Esophagus muscularis mucosa (tissue), 4 donors: Measurements from ENCODE around the gene SNUPN. TPM values are rescaled to one million over a fixed set of nuclear protein-coding genes. Genes with fewer than 3 reads are reported as not detected.
"Not testable (repeated sequence)": the region's sequence is repeated elsewhere in the genome, so short reads cannot be mapped to it uniquely, and the experiment has no call there.

Source experiments
- DNase-seq: peaks from one replicate; pipeline ENCODE4 v3.0.0-alpha.2; 2017; ENCODE audit errors: extremely low spot score
- H3K27ac ChIP-seq, 4 donors: fragments of 200-600 bp; sonication (generic); replicated peaks in 1 of 4; 1 replicate in 3 of 4; 2 replicates in 1 of 4; pipeline ENCODE4 v1.5.1; 2016 to 2019; ENCODE audit warnings: mild to moderate bottlenecking in 1 of 4
- H3K27me3 ChIP-seq, 4 donors: fragments of 200-600 bp; sonication (generic); one replicate each; pipeline versions ENCODE4 v1.5.1 to v1.6.0; 2016 to 2019
- H3K36me3 ChIP-seq, 4 donors: fragments of 200-600 bp; sonication (generic); one replicate each; pipeline ENCODE4 v1.5.1; 2016 to 2019
- H3K4me1 ChIP-seq, 4 donors: fragments of 200-600 bp; sonication (generic); one replicate each; pipeline ENCODE4 v1.5.1; 2016 to 2019
- H3K4me3 ChIP-seq, 4 donors: fragments of 200-600 bp; sonication (generic); 1 replicate in 2 of 4; 2 replicates in 2 of 4; pipeline ENCODE4 v1.5.1; 2016 to 2019; ENCODE audit warnings: mild to moderate bottlenecking in 4 of 4, moderate library complexity in 1 of 4
- H3K9me3 ChIP-seq, 4 donors: fragments of 200-600 bp; sonication (generic); 1 replicate in 3 of 4; 2 replicates in 1 of 4; pipeline ENCODE4 v1.5.1; 2016 to 2019
- EP300 ChIP-seq: sonication (generic); formaldehyde crosslinking; IDR thresholded peaks from one replicate; pipeline ENCODE4 v1.6.1; 2017; ENCODE audit warnings: antibody characterized with exemption
- POLR2A ChIP-seq: fragments of 450-650 bp; IDR thresholded peaks from one replicate; pipeline ENCODE4 v1.6.1; 2017; ENCODE audit warnings: antibody characterized with exemption, moderate library complexity, mild to moderate bottlenecking, low read depth
- POLR2AphosphoS5 ChIP-seq, 2 donors: sonication (generic); formaldehyde crosslinking; IDR thresholded peaks; one replicate each; pipeline ENCODE4 v1.6.1; 2017; ENCODE audit warnings: antibody characterized with exemption in 2 of 2
- WGBS: methylation state at CpG from one replicate; pipeline ENCODE4 v1.1.5; 2018; 5-methylcytosine and 5-hydroxymethylcytosine counted together
- intact Hi-C: fragments of 100-400 bp; cut with DNase I; formaldehyde crosslinking; loops from one replicate; pipeline ENCODE4 v1.15.1; 2023
- total RNA-seq, 4 donors: library from RNA; depleted of rRNA; stranded (reverse); fragments of >200 nt; gene quantifications; one replicate each; pipeline versions ENCODE4 v1.1.0 to v1.2.1, GENCODE V29; 2016
- TF ChIP-seq, protein P1 (sequence below), 3 experiments: fragments of 200-600 bp in 2 of 3; fragments of 450-650 bp in 1 of 3; sonication (generic) in 2 of 3; IDR thresholded peaks; one replicate each; pipeline ENCODE4 v1.5.1; 2017 to 2019; ENCODE audit warnings: antibody characterized with exemption in 3 of 3, mild to moderate bottlenecking in 2 of 3, moderate library complexity in 1 of 3

Gene SNUPN
- total RNA-seq, 4 donors from 2014 or later: 16.6 to 23.4 (median 18.8) TPM

DNA sequence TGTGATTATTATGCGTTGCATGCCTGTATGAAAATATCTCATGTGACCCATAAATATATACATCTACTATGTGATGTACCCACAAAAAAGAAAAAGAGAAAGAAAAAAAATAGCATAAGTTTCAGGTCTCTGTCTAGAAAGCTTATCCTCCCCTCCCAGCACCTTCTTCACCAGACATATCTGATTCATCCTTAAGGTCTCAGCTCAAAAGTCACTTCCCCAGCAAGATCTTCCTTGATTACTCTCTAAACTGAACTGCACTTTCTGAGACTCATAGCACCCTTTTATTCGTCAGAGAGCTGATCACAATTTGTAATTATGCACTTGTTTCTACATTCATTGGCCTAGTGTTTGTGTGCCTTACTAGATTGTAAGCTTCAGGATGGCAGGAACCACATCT, 35.3 kb downstream of the SNUPN start:
- Histone ChIP-seq H3K4me1 (no peaks in the 10 kb centered on the region), H3K36me3 (peaks cover 5 to 50% (median 19%) of the 10 kb centered on the region in 4 donors), H3K4me3 (no peak overlapping the region), H3K27ac (no peak overlapping the region), H3K27me3 (no peaks in the 10 kb centered on the region), H3K9me3 (no peaks in the 10 kb centered on the region)
- DNase-seq: no peak
- intact Hi-C loops: no loop called here
- WGBS: 84% methylated on average over 2 of the region's 2 CpGs
- TF ChIP-seq, protein P1, sequence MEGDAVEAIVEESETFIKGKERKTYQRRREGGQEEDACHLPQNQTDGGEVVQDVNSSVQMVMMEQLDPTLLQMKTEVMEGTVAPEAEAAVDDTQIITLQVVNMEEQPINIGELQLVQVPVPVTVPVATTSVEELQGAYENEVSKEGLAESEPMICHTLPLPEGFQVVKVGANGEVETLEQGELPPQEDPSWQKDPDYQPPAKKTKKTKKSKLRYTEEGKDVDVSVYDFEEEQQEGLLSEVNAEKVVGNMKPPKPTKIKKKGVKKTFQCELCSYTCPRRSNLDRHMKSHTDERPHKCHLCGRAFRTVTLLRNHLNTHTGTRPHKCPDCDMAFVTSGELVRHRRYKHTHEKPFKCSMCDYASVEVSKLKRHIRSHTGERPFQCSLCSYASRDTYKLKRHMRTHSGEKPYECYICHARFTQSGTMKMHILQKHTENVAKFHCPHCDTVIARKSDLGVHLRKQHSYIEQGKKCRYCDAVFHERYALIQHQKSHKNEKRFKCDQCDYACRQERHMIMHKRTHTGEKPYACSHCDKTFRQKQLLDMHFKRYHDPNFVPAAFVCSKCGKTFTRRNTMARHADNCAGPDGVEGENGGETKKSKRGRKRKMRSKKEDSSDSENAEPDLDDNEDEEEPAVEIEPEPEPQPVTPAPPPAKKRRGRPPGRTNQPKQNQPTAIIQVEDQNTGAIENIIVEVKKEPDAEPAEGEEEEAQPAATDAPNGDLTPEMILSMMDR (IDR thresholded peaks at IDR 0.05): no peak
- no peak for TF ChIP-seq POLR2AphosphoS5 (IDR thresholded peaks at IDR 0.05)
- TF ChIP-seq POLR2A: no peak
- TF ChIP-seq EP300: no peak

DNA sequence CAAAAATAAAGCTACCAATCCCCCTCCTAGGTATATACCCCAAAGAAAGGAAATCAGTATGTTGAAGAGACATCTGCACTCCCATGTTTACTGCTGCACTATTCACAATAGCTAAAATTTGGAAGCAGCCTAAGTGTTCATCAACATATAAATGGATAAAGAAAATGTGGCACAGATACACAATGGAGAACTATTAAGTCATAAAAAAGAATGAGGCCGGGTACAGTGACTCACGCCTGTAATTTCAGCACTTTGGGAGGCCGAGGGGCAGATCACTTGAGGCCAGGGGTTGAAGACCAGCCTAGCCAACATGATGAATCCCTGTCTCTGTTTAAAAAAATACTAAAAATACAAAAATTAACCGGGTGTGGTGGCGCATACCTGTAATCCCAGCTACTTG, 36.5 kb downstream of the SNUPN start:
- H3K4me3 ChIP-seq: no peak overlapping the region
- TF ChIP-seq POLR2AphosphoS5 (IDR thresholded peaks at IDR 0.05) (no peak), EP300 (no peak), POLR2A (no peak)
- intact Hi-C loops: no loop called here
- DNase-seq: no peak
- H3K4me1 ChIP-seq: peaks cover 0 to 5% (median 2%) of the 10 kb centered on the region in 4 donors
- peaks cover 5 to 38% (median 12%) of the 10 kb centered on the region in 4 donors for H3K36me3 ChIP-seq
- H3K27ac ChIP-seq: no peak overlapping the region
- WGBS: 93% methylated on average over 5 of the region's 5 CpGs
- no peaks in the 10 kb centered on the region for H3K9me3 ChIP-seq
- no peaks in the 10 kb centered on the region for H3K27me3 ChIP-seq

DNA sequence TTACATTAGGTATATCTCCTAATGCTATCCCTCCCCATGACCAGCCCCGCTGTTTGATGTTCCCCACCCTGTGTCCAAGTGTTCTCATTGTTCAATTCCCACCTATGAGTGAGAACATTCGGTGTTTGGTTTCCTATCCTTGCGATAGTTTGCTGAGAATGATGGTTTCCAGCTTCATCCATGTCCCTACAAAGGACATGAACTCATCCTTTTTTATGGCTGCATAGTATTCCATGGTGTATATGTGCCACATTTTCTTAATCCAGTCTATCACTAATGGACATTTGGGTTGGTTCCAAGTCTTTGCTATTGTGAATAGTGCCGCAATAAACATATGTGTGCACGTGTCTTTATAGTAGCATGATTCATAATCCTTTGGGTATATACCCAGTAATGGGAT, 39.1 kb downstream of the SNUPN start:
- intact Hi-C loops, H3K9me3 ChIP-seq, H3K27me3 ChIP-seq, H3K27ac ChIP-seq, H3K4me3 ChIP-seq, DNase-seq: not testable (repeated sequence)
- WGBS: 97% methylated on average over 5 of the region's 5 CpGs
- Histone ChIP-seq H3K36me3 (peaks cover 3 to 19% (median 6%) of the 10 kb centered on the region in 4 donors), H3K4me1 (peaks cover 0 to 12% (median 6%) of the 10 kb centered on the region in 4 donors)

DNA sequence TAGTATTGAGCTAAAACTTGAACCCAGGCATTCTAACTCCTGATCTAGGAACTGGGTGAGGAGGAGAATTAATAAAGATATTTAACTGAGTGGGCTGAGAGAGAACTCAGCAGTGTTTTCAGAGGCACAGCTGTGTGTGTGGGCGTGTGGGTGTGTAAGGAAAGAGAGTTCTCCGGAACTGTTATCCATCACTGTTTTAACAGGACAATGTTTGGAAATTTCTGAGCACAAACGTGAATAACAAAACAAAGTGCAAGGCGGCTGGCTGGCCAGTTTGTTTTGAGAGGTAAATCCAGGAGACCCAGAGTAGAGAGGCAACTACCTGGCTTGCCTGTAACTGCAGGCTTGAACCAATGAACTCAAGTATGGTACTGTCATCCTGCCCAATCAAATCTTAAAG, 41.4 kb downstream of the SNUPN start:
- intact Hi-C loops: no loop called here
- H3K36me3 ChIP-seq: peaks cover 0 to 13% (median 4%) of the 10 kb centered on the region in 4 donors
- DNase-seq: no peak
- no peak overlapping the region for H3K4me3 ChIP-seq
- H3K9me3 ChIP-seq: no peaks in the 10 kb centered on the region
- H3K27me3 ChIP-seq: no peaks in the 10 kb centered on the region
- 35% methylated on average over 4 of the region's 4 CpGs for WGBS
- peaks cover 4 to 20% (median 13%) of the 10 kb centered on the region in 4 donors for H3K4me1 ChIP-seq
- TF ChIP-seq EP300 (no peak), POLR2A (no peak), POLR2AphosphoS5 (IDR thresholded peaks at IDR 0.05) (no peak)
- TF ChIP-seq, protein P1 (IDR thresholded peaks at IDR 0.05): no peak
- H3K27ac ChIP-seq: peak overlapping the region in 1 of 4 donors; percentile 3

DNA sequence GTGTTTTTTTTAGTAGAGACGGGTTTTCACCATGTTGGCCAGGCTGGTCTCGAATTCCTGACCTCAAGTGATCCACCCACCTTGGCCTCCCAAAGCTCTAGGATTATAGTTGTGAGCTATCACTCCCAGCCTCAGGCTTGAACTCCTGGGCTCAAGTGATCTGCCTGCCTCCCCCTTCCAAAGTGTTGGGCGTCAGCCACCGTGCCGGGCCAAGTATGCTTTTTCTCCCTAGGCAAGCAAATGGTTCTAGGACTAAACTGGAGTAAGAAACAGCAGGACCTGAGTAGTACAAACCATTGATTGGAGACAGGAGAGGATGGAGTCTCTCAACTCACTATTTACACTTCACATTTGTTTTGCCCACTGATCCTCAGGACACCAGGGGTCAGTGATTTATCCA, 41.8 kb downstream of the SNUPN start:
- H3K36me3 ChIP-seq: peaks cover 0 to 13% (median 4%) of the 10 kb centered on the region in 4 donors
- WGBS: 40% methylated on average over 5 of the region's 5 CpGs
- no peak overlapping the region for H3K4me3 ChIP-seq
- H3K4me1 ChIP-seq: peaks cover 4 to 20% (median 13%) of the 10 kb centered on the region in 4 donors
- intact Hi-C loops: no loop called here
- H3K9me3 ChIP-seq: no peaks in the 10 kb centered on the region
- no peak for DNase-seq
- no peaks in the 10 kb centered on the region for H3K27me3 ChIP-seq
- TF ChIP-seq EP300 (no peak), POLR2A (no peak), POLR2AphosphoS5 (IDR thresholded peaks at IDR 0.05) (no peak)
- TF ChIP-seq, protein P1 (IDR thresholded peaks at IDR 0.05): no peak
- H3K27ac ChIP-seq: peak overlapping the region in 1 of 4 donors; percentile 3

DNA sequence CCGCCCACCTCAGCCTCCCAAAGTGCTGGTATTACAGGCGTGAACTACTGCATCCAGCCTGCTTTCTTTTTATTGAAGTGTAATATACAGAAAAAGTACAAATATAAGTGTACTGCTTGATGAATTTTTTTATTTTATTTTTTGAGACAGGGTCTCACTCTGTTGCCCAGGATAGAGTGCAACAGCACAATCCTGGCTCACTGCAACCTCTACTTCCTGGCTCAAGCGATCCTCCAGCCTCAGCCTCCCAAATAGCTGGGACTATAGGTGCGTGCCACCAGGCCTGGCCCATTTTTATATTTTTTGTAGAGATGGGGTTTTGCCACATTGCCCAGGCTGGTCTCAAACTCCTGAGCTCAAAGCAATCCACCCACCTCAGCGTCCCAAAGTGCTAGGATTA, 42.6 kb downstream of the SNUPN start:
- H3K27me3 ChIP-seq, H3K4me3 ChIP-seq, H3K9me3 ChIP-seq, DNase-seq, intact Hi-C loops, H3K27ac ChIP-seq: not testable (repeated sequence)
- Histone ChIP-seq H3K4me1 (peaks cover 4 to 21% (median 14%) of the 10 kb centered on the region in 4 donors), H3K36me3 (peaks cover 0 to 12% (median under 1%) of the 10 kb centered on the region in 4 donors)
- WGBS: 92% methylated on average over 5 of the region's 5 CpGs
